COLO668 (cell line): ENCODE data around the gene UCHL1.
"Not testable (repeated sequence)": the region's sequence is repeated elsewhere in the genome, so short reads cannot be mapped to it uniquely, and the experiment has no call there.

Experiments
- DNase-seq: peaks from one replicate; lab custom pipeline; 2025; ENCODE audit not compliant: unreplicated experiment; lab: John Stamatoyannopoulos, UW

Gene UCHL1

GRCh38 chr4:41287852-41288251 is 31.1 kb downstream of the UCHL1 start:
- no peak for DNase-seq

GRCh38 chr4:41288254-41288653 is 31.5 kb downstream of the UCHL1 start:
- no peak for DNase-seq

- no peak for DNase-seq
Observed at GRCh38 chr4:41290479-41290878, 33.8 kb downstream of the UCHL1 start.

GRCh38 chr4:41294445-41295062 is 37.8 kb downstream of the UCHL1 start:
- DNase-seq, result no peak

GRCh38 chr4:41296995-41297394 is 40.3 kb downstream of the UCHL1 start:
- DNase-seq, result no peak

- DNase-seq, result no peak
Observed at GRCh38 chr4:41297832-41298231, 41.1 kb downstream of the UCHL1 start.

- DNase-seq, result no peak
Observed at GRCh38 chr4:41299486-41299885, 42.8 kb downstream of the UCHL1 start.

- DNase-seq, result no peak
Observed at GRCh38 chr4:41301137-41301536, 44.4 kb downstream of the UCHL1 start.

GRCh38 chr4:41303372-41304118 is 46.8 kb downstream of the UCHL1 start:
- DNase-seq, result no peak

GRCh38 chr4:41304221-41304620 is 47.5 kb downstream of the UCHL1 start:
- no peak for DNase-seq

GRCh38 chr4:41305476-41305875 is 48.7 kb downstream of the UCHL1 start:
- DNase-seq, result no peak

GRCh38 chr4:41307638-41308037 is 50.9 kb downstream of the UCHL1 start:
- no peak for DNase-seq

GRCh38 chr4:41308398-41308797 is 51.7 kb downstream of the UCHL1 start:
- no peak for DNase-seq

- not testable (repeated sequence) for DNase-seq
Observed at GRCh38 chr4:41315426-41315825, 58.7 kb downstream of the UCHL1 start.

- DNase-seq, result no peak
Observed at GRCh38 chr4:41315862-41316261, 59.1 kb downstream of the UCHL1 start.
